HG02973 (cell line): ENCODE data around the gene FAM222A.

Experiments
- ATAC-seq: cut with Tn5 transposase; IDR thresholded peaks from one replicate; pipeline ENCODE4 v1.9.1; 2021; ENCODE audit warnings: moderate library complexity; ENCODE audit not compliant: unreplicated experiment

The FAM222A gene

DNA sequence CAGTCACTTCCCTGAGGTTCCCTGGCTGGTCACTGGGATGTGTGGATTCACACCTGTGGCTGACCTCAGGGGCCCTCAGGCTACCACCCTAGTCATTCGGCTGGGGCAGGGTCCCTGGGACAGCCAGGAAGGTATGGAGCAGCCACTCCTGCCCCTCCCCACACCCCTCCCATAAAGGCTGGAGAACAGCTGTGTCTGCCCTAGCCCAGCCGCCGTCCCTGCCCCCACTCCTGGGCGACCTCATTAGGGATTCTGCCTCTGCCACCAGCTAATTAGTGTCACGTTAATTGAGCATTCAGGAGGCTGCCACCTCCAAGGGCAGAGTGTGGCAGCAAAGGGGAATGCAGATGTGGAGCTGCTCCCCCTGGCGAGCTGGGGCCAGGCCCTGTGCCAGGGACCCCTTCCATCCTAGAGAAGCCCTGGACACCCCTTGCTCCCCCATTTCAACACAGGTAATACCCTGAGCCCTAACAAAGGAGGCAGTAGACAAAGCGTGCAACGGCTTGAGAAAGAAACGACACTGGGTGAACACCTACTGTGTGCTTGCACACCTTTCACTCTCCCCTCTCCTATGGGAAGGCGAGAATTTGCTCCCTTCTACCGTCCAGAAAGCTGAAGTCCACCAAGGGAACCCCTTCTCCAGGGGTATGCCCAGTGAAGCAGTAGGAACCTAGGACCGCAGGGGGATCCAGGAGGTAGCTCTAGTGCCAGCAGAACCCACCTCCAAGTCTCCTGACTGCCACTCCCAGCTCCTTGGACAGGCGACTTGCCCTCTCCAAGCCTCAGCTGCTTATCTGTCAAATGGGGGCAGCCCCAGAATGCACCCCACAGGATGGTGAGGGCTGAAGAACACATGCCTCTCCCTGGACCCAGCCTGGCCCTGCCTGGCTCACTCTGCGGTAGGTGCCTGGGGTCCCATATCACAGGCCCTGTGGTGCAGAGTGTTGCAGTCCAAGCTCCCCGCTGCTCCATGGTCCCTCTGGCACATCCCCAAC is 45.1 kb downstream of the FAM222A start:
- no peak for ATAC-seq

DNA sequence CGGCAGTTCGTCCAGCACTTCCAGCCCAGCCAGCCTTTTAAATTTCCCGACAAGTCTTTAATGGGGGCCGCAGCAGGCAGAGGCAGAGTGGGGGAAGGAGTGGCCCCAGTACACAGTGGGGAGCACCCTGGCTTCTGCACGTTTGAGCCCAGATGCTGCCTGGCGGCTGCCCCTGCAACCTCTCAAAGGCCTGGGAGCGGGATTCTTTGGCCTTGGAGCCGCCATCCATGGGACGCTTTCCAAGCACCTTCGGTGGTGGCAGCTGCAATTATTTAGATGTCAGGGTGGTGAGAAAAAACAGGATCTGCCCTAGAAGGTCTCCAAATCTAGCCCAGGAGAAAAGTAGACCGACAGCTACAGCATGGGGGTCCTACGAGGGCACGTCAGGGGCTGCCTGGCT is 46.0 kb downstream of the FAM222A start:
- no peak for ATAC-seq

DNA sequence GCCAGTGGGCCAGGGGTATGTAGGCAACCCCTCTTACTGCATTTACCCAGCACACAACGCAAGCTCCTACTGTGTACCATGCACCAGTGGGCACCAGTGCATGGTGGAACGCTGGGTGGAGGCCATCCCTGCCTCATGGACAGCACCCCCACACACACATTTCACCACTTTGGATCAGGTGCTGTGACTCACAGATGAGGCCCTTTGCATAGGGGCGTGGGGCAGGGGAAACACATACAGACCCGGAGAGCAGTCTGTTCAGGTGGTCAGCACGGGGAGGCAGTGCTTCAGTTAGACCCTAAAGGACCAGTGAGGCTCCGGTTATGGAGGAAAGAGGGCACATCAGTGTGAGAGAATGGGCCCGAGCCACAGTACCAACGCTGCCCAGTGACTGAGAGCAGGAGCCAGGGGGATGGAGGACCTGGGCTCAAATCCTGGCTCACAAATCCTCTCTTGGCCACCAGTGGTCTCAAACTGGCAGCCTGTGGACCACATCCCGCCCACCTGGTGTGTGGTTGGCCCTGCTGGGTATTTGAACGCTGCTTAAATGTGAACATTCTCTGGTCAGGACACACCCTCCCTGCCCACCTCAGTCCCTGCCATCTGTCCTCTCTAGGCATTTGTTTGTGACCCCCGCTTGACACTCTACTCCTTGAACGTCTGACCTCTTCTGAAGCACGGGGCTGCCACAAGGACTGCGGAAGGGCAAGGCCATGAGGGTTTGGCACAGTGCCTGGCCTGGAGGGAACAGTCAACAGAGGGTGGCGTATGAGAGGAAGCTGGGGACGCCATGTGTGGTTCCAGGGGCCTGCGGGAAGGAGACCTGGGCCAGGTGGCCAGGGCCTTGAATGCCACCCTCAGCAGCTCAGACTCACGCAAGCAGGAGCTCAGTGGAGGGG is 46.7 kb downstream of the FAM222A start:
- no peak for ATAC-seq

DNA sequence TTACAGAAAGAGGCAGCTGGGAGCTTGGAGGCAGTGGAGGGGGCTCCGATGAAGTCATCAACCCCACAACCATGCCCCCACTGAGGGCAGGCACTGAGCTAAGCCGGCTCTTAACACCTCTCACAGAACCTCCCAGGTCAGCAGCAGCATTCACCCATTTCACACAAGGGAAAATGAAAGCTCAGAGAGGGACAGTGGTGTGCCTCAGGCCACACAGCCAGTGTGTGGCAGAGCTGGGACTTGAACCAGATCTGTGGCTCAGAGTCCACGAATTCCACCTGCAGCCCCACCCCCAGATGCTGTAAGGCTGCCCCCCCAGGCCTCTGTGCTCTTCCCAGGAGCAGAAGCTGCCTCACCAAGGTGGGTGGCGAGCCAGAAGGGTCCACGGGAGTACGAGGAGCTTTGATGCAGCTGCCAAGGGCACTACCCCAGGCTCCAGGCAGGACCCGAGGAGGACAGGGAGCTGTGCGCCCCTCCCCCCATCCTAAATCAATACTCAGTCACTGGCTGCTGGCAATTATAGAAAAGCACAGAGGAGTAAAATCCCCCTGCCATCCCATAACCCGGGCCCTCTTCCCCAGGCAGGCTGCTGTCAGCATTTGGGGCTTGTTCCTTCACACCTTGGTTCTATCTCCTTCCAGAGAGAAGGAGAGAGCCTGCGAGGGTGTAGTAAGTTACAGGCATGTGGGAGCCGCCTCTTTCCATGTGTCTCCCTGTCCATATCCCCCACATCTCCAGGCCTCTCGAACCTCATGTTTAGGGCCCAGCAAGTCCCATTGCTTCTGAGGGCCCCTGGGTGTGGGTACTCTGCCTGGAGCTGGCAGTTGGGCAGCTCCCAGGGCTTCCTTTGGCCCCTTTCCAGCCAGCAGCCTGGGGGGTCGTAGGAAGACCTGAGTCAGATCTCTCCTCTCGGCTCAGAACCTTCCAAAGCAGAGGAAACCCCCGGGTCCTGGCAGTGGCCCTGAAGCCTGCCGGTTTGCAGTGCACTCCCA is 47.6 kb downstream of the FAM222A start:
- no peak for ATAC-seq

DNA sequence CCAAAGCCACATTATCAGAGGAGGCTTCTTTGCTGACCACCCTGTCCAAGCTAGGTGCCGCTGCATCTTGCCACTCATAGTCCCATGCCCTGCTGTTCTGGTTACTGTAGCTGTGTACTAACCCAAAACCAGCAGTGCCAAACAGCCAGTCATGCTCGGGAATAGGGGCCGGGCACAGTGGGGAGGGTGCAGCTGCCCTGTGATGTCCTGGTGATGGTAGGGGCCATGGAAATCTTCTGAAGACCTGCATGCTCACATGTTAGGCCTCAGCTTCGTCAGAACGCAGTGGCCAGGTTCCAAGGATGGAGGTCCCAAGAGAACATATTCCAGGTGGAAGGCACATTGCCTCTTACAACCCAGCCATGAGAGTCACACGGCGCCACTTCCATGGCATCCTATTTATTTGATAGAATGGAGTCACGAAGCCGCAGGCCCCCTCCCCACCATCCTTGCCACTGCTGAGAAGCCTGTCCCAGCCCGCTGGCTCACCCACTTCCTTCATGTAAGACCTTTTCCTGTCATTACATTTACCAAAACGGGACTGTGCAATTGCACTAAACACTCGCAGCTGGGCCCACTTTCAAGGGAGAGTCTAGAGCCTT is 48.5 kb downstream of the FAM222A start:
- no peak for ATAC-seq

DNA sequence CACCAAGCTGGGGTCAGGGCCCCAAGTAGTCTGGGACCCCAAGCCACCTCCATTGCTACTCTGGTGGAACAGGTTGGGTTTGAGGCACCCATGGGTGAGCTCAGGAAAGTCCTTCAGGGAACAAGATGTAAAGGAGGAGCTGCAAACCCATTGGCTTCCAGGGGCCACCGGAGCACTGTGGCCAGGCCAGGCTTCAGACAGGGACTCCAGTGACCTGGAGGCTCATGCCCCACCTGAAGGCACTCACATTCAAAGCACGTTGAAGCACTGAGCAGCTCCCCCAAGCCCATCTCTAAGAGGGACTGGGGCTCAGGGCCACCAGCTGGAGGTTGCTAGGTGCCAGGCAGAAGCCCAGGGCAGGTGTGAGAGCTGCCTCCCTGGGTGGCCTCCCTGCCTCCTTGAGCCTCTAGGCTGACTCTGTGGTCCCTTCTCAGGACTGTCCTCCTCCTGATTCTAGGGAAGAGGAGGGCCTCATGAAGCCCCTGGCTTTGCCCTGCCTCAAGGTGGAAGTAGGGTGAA is 49.1 kb downstream of the FAM222A start:
- ATAC-seq = no peak

DNA sequence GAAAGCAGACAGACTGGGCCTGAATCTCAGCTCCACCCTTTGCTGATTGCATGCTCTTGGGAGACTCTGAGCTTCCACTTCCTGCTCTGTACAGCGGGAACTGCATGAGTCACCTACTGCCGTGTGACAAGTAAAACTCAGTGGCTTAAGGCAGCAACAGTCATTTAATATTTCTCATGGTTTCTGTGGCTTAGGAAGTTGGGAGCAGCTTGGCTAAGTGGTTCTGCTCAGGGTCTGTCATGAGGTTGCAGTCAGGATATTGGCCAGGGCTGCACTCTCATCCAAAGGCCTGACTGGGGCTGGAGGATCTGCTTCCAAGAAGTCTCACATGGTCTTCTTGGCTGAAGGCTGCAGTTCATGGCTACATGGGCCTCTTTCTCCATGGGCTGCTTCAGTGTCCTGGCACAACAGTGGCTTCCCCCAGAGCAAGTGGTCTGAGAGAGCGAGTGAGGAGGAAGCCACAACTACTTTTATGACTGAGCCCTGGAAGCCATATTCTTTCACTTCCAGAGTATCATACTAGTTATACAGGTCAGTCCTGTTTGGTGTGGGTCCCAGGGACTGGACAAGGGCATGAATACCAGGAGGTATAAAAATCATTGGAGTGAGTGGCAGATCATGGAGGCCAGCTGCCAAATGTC is 49.7 kb downstream of the FAM222A start:
- no peak for ATAC-seq

DNA sequence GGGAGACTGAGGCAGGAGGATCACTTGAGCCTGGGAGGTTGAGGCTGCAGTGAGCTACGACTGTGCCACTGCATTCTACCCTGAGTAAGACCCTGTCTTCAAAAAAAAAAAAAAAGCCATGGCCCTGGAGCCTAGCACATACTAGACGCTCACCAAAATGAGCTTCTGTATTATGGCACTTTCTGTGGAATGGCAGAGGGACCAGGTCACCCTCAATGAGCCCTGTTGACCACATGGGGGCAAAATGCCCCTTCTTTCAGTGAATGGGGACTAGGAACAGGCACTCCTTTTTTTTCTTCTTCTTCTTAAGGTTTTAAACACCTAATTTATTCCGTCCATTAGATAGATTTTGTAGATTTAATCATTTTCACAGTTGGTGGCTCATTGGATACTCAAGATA is 50.5 kb downstream of the FAM222A start:
- no peak for ATAC-seq

DNA sequence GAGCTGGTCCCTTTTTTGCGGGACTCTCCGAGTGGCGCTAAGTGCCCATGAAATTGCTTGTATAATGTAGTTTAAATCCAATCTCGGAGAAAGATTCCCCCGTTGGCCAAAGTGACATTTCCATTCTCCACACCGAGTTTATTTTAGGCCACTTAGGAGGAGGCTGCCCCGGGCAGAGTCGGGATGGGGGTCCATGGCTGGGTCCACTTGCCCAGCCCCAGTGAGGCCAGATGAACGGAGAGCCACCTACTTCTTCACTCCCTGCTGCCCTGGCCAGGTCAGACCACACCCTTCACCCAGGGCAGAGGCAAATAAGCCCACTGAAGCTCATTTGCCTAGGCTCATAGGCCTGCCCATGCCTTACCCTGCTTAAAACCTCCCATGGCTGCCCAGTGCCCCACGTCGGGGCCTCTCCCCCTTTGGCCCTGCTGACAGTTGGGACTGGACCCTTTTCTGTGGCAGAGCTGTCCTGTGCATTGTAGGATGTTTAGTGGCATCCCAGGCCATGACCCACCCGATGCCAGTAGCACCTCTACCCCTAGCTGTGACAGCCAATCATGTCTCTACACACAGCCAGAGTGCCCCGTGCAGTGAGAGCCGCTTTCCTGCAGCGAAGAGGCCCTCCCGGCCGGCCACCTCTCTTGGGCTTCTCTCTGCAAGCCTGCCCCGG is 51.3 kb downstream of the FAM222A start:
- ATAC-seq = no peak

DNA sequence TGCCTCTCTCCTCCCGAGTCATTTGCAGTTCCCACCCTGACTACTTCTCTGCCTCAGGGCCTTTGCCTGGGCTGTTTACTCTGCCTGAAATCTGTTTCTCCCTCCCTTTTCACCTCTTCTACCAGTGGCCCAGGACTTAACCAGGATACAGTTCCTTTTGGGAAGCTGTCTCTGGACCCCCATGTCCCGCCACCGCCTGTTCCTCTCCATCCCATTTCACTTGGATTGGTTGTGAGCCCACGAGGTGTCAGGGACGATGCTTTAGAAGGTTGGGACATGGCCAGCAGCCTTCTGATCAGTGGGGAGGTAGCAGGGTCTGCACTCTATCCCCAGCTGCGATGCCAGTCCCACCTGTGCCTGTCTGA is 51.8 kb downstream of the FAM222A start:
- no peak for ATAC-seq

DNA sequence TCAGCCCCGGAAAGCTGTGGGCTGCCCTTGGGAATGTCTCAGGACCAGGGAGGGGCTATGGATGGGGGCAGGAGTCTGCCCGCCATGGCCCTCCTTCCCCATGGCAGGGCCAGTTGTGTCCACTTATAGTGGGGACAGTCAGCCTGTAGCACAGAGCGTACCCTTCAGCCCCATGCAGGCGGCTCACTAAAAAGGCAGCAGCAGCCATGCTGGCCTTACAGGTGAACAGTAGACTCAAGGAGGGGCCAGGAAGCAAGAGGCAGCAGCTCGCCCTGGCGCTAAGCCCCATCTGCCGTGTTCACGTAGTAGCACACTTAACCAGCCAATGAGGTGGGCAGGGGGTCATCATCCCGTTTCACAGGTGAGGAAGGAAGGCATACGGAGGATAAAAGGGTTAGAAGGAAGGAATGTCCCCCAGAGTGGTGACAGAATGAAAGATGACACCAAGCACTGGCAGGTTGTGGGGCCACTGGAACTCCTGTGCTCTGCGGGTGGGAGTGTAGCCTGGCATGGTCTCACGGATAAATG is 52.7 kb downstream of the FAM222A start:
- ATAC-seq = no peak

DNA sequence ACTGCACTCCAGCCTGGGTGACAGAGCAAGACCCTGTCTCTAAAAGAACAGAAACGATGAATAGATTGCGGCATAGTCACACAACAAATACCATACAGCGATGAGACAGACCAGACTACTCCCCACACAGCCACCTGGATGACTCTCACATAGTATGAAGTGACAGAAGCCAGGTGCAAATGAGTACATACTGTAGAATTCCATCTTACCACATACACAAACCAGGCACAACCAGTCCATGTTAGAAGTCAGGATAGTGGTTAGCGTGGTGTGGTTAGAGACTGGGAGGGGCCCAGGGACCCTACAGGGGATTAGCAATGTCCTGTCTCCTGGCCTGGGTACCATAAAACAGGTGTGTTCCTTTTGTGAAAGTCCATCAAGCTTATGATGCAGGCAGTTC is 53.8 kb downstream of the FAM222A start:
- ATAC-seq = no peak

DNA sequence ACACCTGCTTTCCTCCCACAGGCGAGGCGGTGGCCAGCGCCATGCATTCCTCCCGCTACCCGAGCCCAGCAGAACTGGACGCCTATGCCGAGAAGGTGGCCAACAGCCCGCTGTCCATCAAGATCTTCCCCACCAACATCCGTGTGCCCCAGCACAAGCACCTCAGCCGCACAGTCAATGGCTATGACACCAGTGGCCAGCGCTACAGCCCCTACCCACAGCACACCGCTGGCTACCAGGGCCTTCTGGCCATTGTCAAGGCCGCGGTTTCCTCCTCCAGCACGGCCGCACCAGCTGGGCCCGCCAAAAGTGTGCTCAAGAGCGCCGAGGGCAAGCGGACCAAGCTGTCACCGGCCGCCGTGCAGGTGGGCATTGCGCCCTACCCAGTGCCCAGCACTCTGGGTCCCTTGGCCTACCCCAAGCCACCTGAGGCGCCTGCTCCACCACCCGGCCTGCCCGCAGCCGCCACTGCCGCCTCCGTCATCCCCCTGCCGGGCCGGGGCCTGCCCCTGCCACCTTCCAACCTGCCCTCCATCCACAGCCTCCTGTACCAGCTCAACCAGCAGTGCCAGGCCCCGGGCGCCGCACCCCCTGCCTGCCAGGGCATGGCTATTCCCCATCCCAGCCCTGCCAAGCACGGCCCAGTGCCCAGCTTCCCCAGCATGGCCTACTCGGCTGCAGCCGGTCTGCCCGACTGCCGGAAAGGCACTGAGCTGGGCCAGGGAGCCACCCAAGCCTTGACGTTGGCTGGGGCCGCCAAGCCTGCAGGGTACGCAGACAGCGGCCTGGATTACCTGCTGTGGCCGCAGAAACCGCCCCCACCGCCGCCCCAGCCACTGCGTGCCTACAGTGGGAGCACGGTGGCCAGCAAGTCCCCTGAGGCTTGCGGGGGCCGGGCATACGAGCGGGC is 54.6 kb downstream of the FAM222A start:
- ATAC-seq = no peak

DNA sequence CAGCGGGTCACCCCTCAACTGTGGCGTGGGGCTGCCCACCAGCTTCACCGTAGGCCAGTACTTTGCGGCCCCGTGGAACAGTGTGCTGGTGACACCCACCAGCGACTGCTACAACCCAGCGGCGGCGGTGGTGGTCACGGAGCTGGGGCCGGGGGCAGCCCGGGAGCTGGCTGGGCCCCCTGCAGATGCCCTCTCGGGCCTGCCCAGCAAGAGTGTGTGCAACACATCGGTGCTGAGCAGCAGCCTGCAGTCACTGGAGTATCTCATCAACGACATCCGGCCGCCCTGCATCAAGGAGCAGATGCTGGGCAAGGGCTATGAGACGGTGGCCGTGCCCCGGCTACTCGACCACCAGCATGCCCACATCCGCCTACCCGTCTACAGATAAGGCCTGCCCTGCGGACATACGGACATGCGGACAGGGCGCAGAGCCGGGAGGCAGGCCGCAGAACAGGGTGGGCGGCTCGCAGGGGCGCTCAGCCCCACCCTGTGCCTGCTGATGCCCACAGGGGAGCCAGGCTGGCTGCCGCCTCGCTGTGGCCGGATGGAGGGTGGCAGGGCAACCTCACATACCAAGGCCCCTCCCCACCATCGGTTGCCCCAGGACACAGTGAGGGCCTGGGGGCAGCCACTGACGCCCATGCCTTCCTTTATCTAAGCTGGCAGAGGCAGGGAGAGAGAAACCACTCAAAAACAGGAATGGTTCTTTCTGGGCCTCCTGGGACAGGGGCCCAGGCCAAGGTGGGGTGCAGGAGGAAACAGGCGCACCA is 55.5 kb downstream of the FAM222A start:
- no peak for ATAC-seq

DNA sequence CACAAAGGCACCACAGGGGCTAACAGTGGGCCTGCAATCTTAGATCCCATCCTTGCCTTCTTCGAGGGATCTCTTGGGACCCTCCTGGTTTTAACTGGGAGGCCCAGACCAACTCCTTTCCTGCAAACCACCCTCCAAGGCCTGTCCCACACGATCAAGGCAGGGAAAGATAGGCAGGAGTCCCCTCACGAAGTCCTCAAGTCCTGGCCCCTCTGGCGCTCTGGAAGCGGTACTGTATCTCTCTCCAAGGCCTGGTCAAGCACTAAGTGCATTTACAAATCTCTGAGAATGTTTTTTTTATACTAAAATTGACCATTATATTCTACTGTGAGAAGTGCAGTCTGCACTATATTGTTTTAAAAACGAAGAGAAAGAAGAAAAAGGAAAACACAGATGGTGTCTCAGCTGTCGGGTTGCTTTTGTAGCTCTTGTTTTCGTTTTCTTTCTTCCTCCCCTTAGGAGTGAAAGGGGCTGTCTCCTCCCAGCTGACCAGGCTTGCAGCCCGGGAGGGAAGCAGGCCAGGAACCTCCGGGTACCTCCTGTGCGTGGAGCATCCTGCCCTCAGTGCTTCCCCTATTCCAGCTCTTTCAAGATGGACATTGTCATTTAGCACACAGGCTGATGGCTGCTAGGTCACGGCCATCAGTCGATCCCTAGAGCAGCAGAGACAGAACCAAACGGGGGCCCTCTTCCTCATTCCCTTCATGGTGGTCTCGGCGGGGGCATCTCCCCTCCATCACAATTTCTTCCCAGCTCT is 56.7 kb downstream of the FAM222A start:
- ATAC-seq = no peak
